Left ventricle myocardium inferior (tissue), 1 donor: ENCODE measurements around the gene WDR59. TPM values are rescaled to one million over a fixed set of nuclear protein-coding genes. Genes with fewer than 3 reads are reported as not detected.
A peak's percentile ranks its signal among the peaks of the same experiment; 100 is the strongest.

Experiments
- DNase-seq: peaks from one replicate; pipeline ENCODE4 v3.0.0-alpha.2; 2020
- H3K27ac ChIP-seq: fragments of 200-600 bp; replicated peaks from 2 replicates; pipeline ENCODE4 v1.8.0; 2021
- H3K27me3 ChIP-seq: fragments of 200-600 bp; 2 replicates; pipeline ENCODE4 v1.8.0; 2021; ENCODE audit warnings: low read depth
- H3K36me3 ChIP-seq: fragments of 200-600 bp; 2 replicates; pipeline ENCODE4 v1.8.0; 2021
- H3K4me1 ChIP-seq: fragments of 200-600 bp; 2 replicates; pipeline ENCODE4 v1.8.0; 2021
- H3K4me3 ChIP-seq: fragments of 200-600 bp; 2 replicates; pipeline ENCODE4 v1.8.0; 2021; ENCODE audit warnings: mild to moderate bottlenecking, moderate library complexity
- H3K9me3 ChIP-seq: fragments of 200-600 bp; replicated peaks from 2 replicates; pipeline ENCODE4 v1.8.0; 2021
- CTCF ChIP-seq: fragments of 200-600 bp; IDR thresholded peaks from 2 replicates; pipeline ENCODE4 v1.8.0; 2021; ENCODE audit warnings: antibody characterized with exemption, mild to moderate bottlenecking, borderline replicate concordance
- intact Hi-C: fragments of 100-400 bp; cut with micrococcal nuclease; formaldehyde crosslinking; loops from one replicate; pipeline ENCODE4 v1.11.0; 2022
- total RNA-seq: library from RNA; stranded (reverse); fragmentation: NEBNext Ultra II Directional; extraction: Animal tissue kit (Norgen Biotek cat#: 25700); gene quantifications from one replicate; pipeline ENCODE4 v1.2.1, GENCODE V29; 2021
- donor health status: DM: no; HTN: yes; CAD: no; lungs with severe emphysema.

The WDR59 gene
- total RNA-seq, 1 donor from 2014 or later = 52.5 TPM

- peaks cover 5% of the 10 kb centered on the region for H3K4me1 ChIP-seq
- DNase-seq = no peak
- H3K4me3 ChIP-seq = peak overlapping the region; percentile 50
- no peaks in the 10 kb centered on the region for H3K9me3 ChIP-seq
- no peaks in the 10 kb centered on the region for H3K27me3 ChIP-seq
- H3K27ac ChIP-seq = peak overlapping the region; percentile 66
- no peak for TF ChIP-seq CTCF
- peaks cover 55% of the 10 kb centered on the region for H3K36me3 ChIP-seq
- intact Hi-C loops = no loop called here
Measured at GRCh38 chr16:74903901-74904678, 80.8 kb downstream of the WDR59 start.

- Histone ChIP-seq H3K36me3 (peaks cover 56% of the 10 kb centered on the region), H3K4me3 (peak overlapping the region; percentile 50), H3K9me3 (no peaks in the 10 kb centered on the region)
Measured at GRCh38 chr16:74903120-74903519, 81.8 kb downstream of the WDR59 start.

GRCh38 chr16:74902161-74902560 is 82.8 kb downstream of the WDR59 start:
- Histone ChIP-seq H3K36me3 (peaks cover 48% of the 10 kb centered on the region), H3K9me3 (no peaks in the 10 kb centered on the region), H3K4me3 (peak overlapping the region; percentile 50), H3K4me1 (peaks cover 25% of the 10 kb centered on the region), H3K27me3 (no peaks in the 10 kb centered on the region), H3K27ac (peak overlapping the region; percentile 66)
- intact Hi-C loops = no loop called here
- no peak for DNase-seq
- TF ChIP-seq CTCF = no peak

More at GRCh38 chr16:74903120-74903519, 81.8 kb downstream of the WDR59 start:
- intact Hi-C loops = no loop called here
- TF ChIP-seq CTCF = no peak
- peaks cover 15% of the 10 kb centered on the region for H3K4me1 ChIP-seq
- DNase-seq = no peak
- no peaks in the 10 kb centered on the region for H3K27me3 ChIP-seq
- peak overlapping the region; percentile 66 for H3K27ac ChIP-seq

- peaks cover 30% of the 10 kb centered on the region for H3K4me1 ChIP-seq
- H3K36me3 ChIP-seq = peaks cover 48% of the 10 kb centered on the region
- peak overlapping the region; percentile 66 for H3K27ac ChIP-seq
- no peaks in the 10 kb centered on the region for H3K27me3 ChIP-seq
- no peak for TF ChIP-seq CTCF
- intact Hi-C loops = no loop called here
- H3K4me3 ChIP-seq = no peak overlapping the region
- no peak for DNase-seq
- H3K9me3 ChIP-seq = no peaks in the 10 kb centered on the region
Measured at GRCh38 chr16:74901606-74902005, 83.3 kb downstream of the WDR59 start.

- Histone ChIP-seq H3K4me3 (no peak overlapping the region), H3K27me3 (no peaks in the 10 kb centered on the region), H3K27ac (no peak overlapping the region), H3K36me3 (peaks cover 37% of the 10 kb centered on the region), H3K9me3 (no peaks in the 10 kb centered on the region), H3K4me1 (peaks cover 37% of the 10 kb centered on the region)
- no peak for DNase-seq
- TF ChIP-seq CTCF = no peak
- intact Hi-C loops = no loop called here
Measured at GRCh38 chr16:74899816-74900215, 85.1 kb downstream of the WDR59 start.
